Measurements from ENCODE around the gene MOB1B.

DNA sequence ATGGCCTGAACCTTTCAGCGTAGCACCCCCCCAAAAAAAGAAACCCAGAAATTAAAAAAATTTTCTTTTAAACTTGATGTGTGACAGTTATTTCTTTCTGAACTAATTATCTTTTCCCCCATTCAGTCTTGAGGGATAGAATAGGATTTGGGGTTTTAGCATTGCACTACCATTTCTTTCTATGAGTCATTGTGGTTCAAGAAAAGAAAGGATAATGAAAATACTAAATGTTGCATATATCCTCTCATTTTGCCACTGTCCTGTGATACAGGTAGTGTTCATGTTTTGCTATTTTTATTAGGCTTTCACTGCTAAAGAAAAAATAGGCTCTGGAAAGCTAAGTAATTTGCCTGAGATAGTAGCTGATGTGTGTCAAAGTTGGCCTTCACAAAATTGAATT is 51.9 kb downstream of the MOB1B start:
- TF ChIP-seq POLR2A (IDR thresholded peaks at IDR 0.05), result no peak
- TF ChIP-seq, protein P1, sequence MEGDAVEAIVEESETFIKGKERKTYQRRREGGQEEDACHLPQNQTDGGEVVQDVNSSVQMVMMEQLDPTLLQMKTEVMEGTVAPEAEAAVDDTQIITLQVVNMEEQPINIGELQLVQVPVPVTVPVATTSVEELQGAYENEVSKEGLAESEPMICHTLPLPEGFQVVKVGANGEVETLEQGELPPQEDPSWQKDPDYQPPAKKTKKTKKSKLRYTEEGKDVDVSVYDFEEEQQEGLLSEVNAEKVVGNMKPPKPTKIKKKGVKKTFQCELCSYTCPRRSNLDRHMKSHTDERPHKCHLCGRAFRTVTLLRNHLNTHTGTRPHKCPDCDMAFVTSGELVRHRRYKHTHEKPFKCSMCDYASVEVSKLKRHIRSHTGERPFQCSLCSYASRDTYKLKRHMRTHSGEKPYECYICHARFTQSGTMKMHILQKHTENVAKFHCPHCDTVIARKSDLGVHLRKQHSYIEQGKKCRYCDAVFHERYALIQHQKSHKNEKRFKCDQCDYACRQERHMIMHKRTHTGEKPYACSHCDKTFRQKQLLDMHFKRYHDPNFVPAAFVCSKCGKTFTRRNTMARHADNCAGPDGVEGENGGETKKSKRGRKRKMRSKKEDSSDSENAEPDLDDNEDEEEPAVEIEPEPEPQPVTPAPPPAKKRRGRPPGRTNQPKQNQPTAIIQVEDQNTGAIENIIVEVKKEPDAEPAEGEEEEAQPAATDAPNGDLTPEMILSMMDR (IDR thresholded peaks at IDR 0.05), result no peak
